H1 (cell line): ENCODE results near the gene SLC25A42. TPM values are rescaled to one million over a fixed set of nuclear protein-coding genes. Genes with fewer than 3 reads are reported as not detected.

ENCODE experiments used
- CHD2 ChIP-seq: IDR thresholded peaks from 2 replicates; pipeline ENCODE4 v1.6.1; 2012; ENCODE audit warnings: low read length, improper control_type of control experiment
- RBBP5 ChIP-seq: IDR thresholded peaks from 2 replicates; pipeline ENCODE4 v1.7.1; 2012; ENCODE audit warnings: low read depth, mild to moderate bottlenecking, inconsistent platforms, low read length, moderate library complexity, borderline replicate concordance
- SAP30 ChIP-seq: fragments of 300-600 bp; sonication (generic); IDR thresholded peaks from 2 replicates; pipeline ENCODE4 v1.7.1; 2012; ENCODE audit warnings: low read length, moderate library complexity, mild to moderate bottlenecking, inconsistent platforms; ENCODE audit not compliant: insufficient read depth, insufficient replicate concordance
- YY1 ChIP-seq: IDR thresholded peaks from 2 replicates; pipeline ENCODE4 v1.6.1; 2011; ENCODE audit warnings: low read depth, mild to moderate bottlenecking, low read length
- polyA plus RNA-seq, 7 experiments: library from polyadenylated mRNA; depleted of rRNA in 3 of 7; stranded (reverse) in 5 of 7; unstranded in 2 of 7; fragments of >200 nt in 5 of 7; fragments of 200-250 nt in 2 of 7; gene quantifications; 1 replicate in 5 of 7; 2 replicates in 1 of 7; 4 replicates in 1 of 7; pipeline versions ENCODE4 v1.2.1 to v1.2.3, GENCODE V29; 2011 to 2013; ENCODE audit warnings: missing spikeins in 2 of 7, mixed read lengths in 2 of 7
- total RNA-seq: library from RNA; stranded (reverse); fragmentation: NEBNext Ultra II Directional; extraction: Animal tissue kit (Norgen Biotek cat#: 25700); gene quantifications from 2 replicates; pipeline ENCODE4 v1.2.1, GENCODE V29; 2021
- TF ChIP-seq, protein P1 (sequence below): IDR thresholded peaks from 2 replicates; pipeline ENCODE4 v1.6.1; 2012; ENCODE audit warnings: inconsistent platforms

SLC25A42 gene
- total and polyA plus RNA-seq, 2 of the 8 experiments (the other 6 are each of a cell fraction or from before 2014, with no cell fraction given), result 5.9 to 6.2 TPM

- TF ChIP-seq RBBP5 (no peak), CHD2 (no peak), SAP30 (no peak), YY1 (no peak)
- TF ChIP-seq, protein P1, sequence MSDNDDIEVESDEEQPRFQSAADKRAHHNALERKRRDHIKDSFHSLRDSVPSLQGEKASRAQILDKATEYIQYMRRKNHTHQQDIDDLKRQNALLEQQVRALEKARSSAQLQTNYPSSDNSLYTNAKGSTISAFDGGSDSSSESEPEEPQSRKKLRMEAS, result no peak
These were observed 30.7 kb downstream of the SLC25A42 start (continued) for GRCh38 chr19:19094513-19094912.
